GM18505 (cell line): Measurements from ENCODE around the gene UNC5C.

Source experiments
- ATAC-seq: cut with Tn5 transposase; IDR thresholded peaks from one replicate; pipeline ENCODE4 v1.9.1; 2021; ENCODE audit not compliant: unreplicated experiment
- POLR2A ChIP-seq: IDR thresholded peaks from 4 replicates; pipeline ENCODE4 v1.6.1; 2011; ENCODE audit warnings: borderline replicate concordance; ENCODE audit not compliant: insufficient read depth, insufficient read length; ENCODE audit errors: extremely low read depth

Gene UNC5C

GRCh38 chr4:95283320-95283719 is 265.5 kb downstream of the UNC5C start:
- no peak for TF ChIP-seq POLR2A
- no peak for ATAC-seq

GRCh38 chr4:95272797-95273196 is 276.0 kb downstream of the UNC5C start:
- TF ChIP-seq POLR2A: no peak
- ATAC-seq: no peak

- no peak for ATAC-seq
- no peak for TF ChIP-seq POLR2A
These were observed 276.7 kb downstream of the UNC5C start for GRCh38 chr4:95272036-95272435.

GRCh38 chr4:95268819-95269565 is 279.8 kb downstream of the UNC5C start:
- no peak for TF ChIP-seq POLR2A
- no peak for ATAC-seq

- no peak for ATAC-seq
- no peak for TF ChIP-seq POLR2A
These were observed 281.7 kb downstream of the UNC5C start for GRCh38 chr4:95267081-95267480.

GRCh38 chr4:95265814-95266740 is 282.7 kb downstream of the UNC5C start:
- no peak for ATAC-seq
- TF ChIP-seq POLR2A: no peak

- TF ChIP-seq POLR2A: no peak
- no peak for ATAC-seq
These were observed 283.9 kb downstream of the UNC5C start for GRCh38 chr4:95264843-95265242.

- no peak for TF ChIP-seq POLR2A
- ATAC-seq: no peak
These were observed 284.8 kb downstream of the UNC5C start for GRCh38 chr4:95263960-95264359.

- no peak for TF ChIP-seq POLR2A
- no peak for ATAC-seq
These were observed 285.4 kb downstream of the UNC5C start for GRCh38 chr4:95263391-95263790.

GRCh38 chr4:95256108-95256835 is 292.5 kb downstream of the UNC5C start:
- ATAC-seq: no peak

GRCh38 chr4:95255396-95256107 is 293.2 kb downstream of the UNC5C start:
- TF ChIP-seq POLR2A: no peak
- no peak for ATAC-seq

More at GRCh38 chr4:95256108-95256835, 292.5 kb downstream of the UNC5C start:
- TF ChIP-seq POLR2A: no peak

- no peak for TF ChIP-seq POLR2A
- ATAC-seq: no peak
These were observed 297.2 kb downstream of the UNC5C start for GRCh38 chr4:95251568-95251967.
